ENCODE results near the gene ALPK1.
"Not testable (repeated sequence)": the region's sequence is repeated elsewhere in the genome, so short reads cannot be mapped to it uniquely, and the experiment has no call there.

The ALPK1 gene

DNA sequence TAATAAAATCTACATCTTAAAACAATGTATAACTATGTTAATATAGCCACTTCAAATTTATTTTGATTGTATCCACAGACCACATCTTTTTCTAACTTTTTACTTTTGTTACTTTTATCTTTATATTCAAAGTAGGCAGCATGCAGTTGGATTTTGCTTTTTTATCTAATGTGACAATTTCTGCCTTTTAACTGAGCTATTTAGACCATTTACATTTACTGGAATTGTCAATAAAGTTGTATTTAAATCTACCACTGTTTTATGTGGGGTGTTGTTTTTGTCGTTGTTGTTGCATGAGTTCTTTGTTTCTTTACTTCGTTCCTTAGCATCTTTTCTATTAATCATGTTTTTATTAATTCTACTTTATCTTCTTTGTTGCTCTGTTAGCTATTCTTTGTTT, 176.8 kb downstream of the ALPK1 start:
- no peaks in the 10 kb centered on the region for H3K4me1 Mint-ChIP-seq (ENCODE audit: low read depth)
- no peak overlapping the region for H3K27ac Mint-ChIP-seq
- peaks cover 3% of the 10 kb centered on the region for H3K9me3 Mint-ChIP-seq
- H3K36me3 Mint-ChIP-seq (ENCODE audit: low read depth): no peaks in the 10 kb centered on the region
- no peak overlapping the region for H3K4me3 Mint-ChIP-seq
- H3K27me3 Mint-ChIP-seq: peaks cover 6% of the 10 kb centered on the region

DNA sequence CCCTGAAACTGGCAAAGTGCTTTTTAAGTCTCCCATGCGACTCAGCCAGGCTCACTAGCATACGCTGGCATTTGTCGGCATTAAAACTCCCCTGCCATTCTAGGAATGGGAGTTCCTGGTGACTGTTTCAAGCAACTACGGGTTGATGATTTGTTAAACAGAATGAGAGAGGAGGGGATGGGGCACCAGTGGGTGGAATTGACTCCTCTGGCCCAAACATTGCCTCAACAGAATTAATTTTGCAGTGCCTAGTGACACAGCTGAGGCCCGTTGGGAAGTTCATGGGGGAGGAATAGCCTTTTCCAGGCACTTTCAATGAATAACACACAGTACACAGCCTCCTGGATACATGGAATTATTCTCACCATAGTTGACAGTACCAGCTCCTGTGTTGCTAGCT, 188.8 kb downstream of the ALPK1 start:
- H3K27ac Mint-ChIP-seq: no peak overlapping the region
- H3K27me3 Mint-ChIP-seq: peaks cover 15% of the 10 kb centered on the region
- H3K9me3 Mint-ChIP-seq: peaks cover 14% of the 10 kb centered on the region
- H3K4me3 Mint-ChIP-seq: no peak overlapping the region
- no peaks in the 10 kb centered on the region for H3K4me1 Mint-ChIP-seq (ENCODE audit: low read depth)
- no peaks in the 10 kb centered on the region for H3K36me3 Mint-ChIP-seq (ENCODE audit: low read depth)

DNA sequence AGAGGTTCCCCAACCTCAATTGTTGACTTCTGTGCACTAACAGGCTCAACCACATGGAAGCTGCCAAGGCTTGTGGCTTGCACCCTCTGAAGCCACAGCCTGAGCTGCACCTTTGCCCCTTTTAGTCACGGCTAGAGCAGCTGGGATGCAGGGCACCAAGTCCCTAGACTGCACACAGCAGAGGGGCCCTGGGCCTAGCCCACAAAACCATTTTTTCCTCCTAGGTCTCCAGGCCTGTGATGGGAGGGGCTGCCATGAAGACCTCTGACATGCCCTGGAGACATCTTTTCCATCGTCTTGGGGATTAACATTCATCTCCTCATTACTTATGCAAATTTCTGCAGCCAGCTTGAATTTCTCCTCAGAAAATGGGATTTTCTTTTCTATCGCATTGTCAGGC, 193.6 kb downstream of the ALPK1 start:
- not testable (repeated sequence) for H3K36me3 Mint-ChIP-seq (ENCODE audit: low read depth); H3K27ac Mint-ChIP-seq; H3K4me3 Mint-ChIP-seq; H3K4me1 Mint-ChIP-seq (ENCODE audit: low read depth)
- H3K27me3 Mint-ChIP-seq: peaks cover 23% of the 10 kb centered on the region
- peaks cover 14% of the 10 kb centered on the region for H3K9me3 Mint-ChIP-seq
